Measurements from ENCODE around the gene SCN11A.

Gene SCN11A

GRCh38 chr3:39051649-39052561 is at the start of gene SCN11A, which contains the start of gene WDR48:
TSS of gene SCN11A (minus strand) at chr3:39051944. CDS start at chr3:38950362, 101,582 bp downstream.
TSS of gene WDR48 (plus strand) at chr3:39052016. CDS start at chr3:39052026, 10 bp downstream.
- peak; percentile 82 for DNase-seq

DNA sequence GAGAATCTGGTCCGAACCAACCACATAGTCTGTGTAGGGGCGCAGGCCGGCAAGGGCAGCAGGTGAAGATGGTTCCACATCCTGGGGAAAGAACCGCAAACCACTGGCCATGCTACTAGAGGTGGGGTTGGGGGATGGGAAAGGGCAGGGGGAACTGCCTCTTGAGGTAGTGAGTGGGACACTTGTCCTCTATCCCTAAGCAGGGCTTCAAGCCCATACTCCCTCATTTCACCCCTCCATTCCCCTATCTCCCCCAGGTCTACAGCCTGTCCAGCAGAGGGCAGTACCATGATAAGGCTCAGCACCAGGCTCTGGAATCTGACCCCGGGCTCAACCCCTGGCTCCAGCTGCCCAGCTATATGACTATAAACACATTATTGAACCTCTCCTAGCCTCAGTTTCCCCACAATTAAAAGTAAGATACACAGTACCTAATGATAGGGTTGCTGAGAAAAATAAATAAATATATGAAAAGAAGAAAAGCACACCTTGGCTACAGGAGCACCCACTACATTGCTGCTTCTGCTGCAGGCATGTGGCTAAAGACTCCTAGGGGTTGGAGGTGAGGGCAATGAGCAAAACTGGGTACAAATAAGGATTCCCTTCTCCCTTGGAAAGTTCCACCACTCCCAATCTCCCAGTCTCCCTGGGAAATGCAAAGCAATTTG is 49.4 kb upstream of the SCN11A start:
- peak; percentile 12 for DNase-seq

DNA sequence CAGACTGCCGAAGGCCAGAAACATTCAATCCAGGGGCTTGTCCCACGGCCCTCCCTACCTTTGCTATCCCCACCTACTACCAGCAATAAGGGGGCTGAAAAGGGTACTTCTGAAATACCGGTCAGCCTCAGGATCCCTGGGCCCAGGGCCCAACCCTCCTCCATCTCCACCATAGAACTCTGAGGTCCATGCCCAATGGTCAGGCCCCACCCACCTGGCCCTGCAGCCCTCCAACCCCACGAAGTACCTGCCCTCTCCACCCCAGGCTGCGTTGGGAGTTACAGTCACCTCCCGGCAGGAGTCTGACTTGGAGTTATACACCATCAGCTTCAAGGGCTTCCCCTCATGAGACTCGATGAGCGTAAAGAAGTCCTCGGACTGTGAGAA is 48.7 kb upstream of the SCN11A start:
- no peak for DNase-seq

DNA sequence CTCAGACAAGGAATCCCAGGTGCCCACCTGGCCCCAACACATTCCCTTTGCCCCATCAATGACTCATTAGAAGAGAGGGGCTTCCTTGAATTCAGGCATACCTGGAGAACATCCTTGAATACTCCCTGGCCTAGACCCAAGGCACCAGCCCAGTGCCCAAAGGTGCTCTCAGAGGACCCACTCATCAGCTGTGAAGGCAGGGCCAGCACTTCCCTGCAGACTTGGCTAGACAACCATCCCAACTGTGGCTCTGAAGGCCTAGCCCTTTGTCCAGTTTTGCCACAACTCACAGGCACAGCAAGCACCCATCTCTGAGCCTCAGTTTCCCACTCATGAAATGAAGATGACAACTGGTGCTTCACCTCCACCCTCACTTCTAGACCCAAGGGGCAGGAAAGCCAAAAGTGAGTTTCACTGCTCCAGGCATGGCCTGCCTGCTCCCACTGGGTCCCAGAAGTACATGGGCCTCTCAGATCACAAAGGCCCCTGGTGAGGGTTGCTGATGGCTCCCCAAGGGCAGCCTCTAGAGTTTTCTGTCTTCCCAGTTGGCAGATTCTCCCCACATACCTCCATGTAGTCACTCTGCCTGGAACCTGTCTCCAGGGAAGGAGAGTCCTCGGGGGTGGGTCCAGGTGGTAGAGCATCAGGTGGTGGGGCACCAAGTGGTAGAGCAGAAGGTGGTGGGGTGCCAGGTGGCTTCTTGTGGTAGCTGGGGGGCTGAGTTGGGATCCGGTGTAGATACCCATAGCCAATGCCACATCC is 48.2 kb upstream of the SCN11A start:
- no peak for DNase-seq

DNA sequence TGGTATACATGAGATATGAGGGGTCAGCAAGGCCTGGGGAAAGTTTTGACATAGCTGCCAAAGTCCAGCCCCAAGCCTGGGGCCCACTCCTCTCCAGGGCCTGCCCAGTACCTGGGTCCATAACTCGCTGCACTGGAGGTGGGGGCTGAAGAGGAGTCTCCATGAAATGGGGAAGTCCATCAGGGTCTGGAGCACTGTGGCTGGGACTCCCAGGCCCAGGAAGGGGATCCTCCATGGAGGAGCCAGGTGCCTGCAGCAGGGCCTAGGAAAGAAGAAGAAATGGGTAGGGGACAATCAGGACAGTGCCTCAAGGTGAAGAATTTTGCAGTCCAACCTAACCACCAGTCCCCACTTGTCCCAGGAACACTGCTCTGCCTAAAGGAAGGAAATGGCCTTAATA is 47.5 kb upstream of the SCN11A start:
- no peak for DNase-seq

- no peak for DNase-seq
Measured at GRCh38 chr3:39098473-39099000, 46.8 kb upstream of the SCN11A start.

- DNase-seq = no peak
Measured at GRCh38 chr3:39097716-39098472, 46.1 kb upstream of the SCN11A start.

DNA sequence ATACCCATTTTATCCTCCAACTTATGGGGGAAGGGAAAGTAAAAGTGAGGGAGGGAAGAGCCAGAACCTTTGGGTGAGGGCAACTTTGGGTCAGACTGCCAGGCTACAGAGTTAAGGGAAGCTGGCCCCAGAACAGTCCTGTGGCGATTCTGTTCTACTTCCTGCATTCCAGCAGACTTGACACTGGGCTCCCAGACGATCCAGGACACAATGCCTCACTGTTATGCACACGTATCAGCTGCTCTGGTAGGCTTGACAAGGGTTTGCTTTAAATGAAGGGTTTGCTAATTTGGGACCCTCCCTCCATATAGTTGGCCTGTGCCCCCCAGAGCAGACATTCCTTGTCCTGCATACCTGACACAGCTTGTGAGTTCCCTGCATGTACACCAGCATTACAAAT is 45.0 kb upstream of the SCN11A start:
- no peak for DNase-seq

GRCh38 chr3:39095778-39096177 is 44.0 kb upstream of the SCN11A start:
- no peak for DNase-seq

GRCh38 chr3:39094851-39095677 is 43.3 kb upstream of the SCN11A start:
- no peak for DNase-seq

DNA sequence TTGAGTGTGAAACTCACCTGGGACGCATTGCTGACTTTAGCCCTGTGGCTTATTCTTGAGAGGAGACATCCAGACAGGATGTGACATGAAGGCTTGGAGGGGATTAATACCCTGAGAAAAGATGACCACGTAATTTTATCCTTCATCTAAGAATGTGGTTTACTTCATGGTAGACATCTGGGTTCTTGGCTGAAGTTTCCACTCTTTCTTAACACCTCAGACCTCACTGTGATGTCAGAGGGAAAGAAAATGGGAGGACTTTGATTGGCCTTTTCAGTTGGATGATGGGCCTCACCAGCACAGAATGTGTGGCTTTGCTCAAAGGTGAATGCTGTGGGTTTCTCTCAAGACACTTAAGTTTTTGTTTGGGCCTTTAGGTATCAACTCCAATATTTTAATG is 39.2 kb upstream of the SCN11A start:
- no peak for DNase-seq

- DNase-seq = no peak
Measured at GRCh38 chr3:39088889-39089288, 37.1 kb upstream of the SCN11A start.

DNA sequence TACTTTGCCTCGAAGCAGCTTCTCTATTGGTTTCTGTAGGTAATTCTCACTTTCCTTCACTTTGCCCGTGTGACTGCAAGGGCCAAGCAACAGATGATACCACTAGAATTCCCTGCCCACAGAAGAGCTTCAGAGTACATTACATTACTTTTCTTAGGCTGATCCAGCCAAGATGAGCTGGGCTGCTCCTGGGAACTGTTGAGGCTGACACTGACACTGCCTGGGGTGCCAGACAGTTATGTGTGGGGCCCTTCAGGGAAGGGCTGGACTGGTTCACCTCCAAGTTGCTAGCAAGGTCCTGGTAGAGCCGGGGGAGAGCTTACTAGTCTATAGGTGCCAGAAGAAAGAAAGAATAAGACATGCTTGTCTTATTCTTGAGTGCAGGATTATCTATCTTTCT is 36.7 kb upstream of the SCN11A start:
- DNase-seq = no peak

GRCh38 chr3:39086144-39086543 is 34.4 kb upstream of the SCN11A start:
- no peak for DNase-seq

DNA sequence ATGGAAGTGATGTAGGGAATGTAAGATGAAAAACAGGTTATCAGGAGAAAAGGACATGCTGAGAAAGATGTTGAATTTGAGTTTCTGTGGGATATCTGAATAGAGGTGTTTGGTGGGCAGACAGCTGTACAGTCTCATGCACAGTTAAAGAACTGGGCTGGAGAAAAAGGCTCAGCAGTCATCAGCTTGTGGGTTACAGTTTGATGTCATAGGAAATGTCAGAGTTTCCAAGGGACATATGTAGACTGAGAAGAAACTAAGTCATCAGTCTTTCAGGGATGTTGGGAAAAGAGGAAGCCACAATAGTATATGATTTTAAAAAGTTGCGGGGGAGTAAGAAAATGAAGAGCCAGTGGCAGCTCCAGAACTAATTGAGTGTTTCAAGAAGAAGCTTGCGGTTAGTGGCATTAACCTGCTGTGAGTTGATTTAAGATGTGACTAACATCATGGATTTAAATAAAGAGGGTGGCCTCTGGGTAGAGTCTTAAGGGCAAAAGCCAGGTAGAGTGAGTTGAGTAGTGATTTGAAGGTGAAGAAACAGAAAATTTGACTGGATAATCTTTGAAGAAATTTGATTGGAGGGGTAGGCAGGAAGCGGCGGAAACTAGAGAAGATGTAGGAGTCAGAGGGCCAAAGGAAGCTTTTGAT is 31.0 kb upstream of the SCN11A start:
- DNase-seq = no peak

DNA sequence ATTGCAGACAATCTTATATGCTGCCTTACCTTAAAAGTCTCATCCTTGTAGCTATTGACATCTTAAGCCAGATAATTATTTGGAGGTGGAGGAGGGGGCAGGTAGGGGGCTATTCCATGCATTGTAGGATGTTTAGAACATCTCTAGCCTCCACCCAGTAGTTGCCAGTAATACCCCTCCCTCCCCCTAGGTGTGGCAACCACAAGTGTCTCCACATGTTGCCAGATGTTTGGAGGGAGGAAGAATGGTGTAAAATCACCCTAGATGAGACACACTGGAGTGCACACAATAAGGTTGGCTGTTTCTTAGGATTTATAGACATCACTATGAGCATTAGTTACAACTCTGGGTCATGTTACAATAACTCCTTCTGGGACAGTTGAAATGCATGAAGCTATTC is 28.3 kb upstream of the SCN11A start:
- no peak for DNase-seq

DNA sequence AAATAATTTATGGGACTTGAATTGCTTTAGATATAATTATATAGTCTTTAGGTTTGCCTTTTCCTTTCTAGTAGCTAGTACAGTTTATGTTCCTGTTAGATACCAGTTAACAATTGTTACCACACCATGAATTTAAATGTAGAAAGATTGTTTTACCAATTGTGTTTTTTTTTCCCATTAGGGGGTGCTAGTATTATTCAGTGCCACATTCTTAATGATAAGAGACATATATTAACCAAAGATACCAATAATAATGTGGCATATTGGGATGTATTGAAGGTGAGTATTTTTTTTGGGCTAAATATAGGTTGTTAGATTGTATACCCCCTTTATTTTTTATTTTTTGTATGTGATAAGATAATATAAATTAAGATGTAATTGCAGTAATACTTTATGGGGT is 27.8 kb upstream of the SCN11A start:
- DNase-seq = no peak

DNA sequence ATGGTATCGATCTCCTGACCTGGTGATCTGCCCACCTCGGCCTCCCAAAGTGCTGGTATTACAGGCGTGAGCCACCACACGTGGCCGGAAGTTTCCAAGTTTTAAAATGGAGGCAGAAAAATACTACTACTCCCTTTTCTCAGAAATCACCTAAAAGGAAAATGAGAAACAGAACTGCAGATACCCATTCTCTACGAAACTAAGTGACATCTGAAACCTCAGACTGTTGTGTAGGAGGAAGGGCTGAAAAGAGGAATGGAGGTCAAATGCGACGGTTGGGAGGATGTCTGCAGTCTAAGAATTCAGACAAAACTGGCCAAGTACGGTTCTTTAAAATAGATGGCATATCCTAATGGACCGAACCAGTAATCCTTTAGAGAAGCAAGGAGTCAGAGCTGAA is 24.2 kb upstream of the SCN11A start:
- no peak for DNase-seq

- no peak for DNase-seq
Measured at GRCh38 chr3:39068556-39068955, 16.8 kb upstream of the SCN11A start.

DNA sequence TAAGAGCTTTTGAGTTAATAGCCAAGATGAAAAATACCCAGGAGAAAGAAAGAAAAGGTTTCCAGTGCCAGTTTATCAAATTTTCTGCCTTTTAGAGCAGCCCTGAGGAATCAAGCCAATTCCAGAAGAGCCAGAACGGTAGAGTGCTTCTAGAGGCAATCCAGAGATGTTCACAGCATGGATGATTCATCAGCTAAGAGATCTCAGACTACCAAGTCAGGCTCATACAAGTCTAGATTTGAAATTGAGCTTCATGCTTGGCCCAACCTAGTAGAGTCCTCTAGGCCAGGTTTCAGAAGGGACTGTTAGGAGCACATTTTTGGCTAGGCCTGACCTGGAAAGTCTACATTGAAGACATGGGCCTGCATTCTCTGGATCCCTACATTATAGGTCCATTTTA is 15.5 kb upstream of the SCN11A start:
- no peak for DNase-seq

DNA sequence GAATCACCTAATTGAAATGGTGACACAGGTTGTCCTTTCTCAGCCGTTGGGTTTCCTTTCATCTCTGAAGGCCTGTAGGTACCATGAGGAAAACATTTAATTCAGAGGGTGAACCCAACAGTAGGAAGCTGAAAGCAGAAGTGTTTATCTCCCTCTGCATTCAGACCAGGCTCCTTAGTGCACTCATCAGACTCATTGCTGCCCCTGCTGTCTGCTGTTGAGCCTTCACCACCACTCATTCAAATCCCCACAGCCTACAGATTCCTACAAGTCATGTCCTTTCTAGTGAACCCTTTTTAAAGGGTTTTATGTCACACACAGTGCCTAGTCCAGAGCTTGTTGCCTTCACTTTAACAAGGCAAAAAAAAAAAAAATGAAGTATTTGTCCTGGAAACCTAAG is 13.5 kb upstream of the SCN11A start:
- DNase-seq = peak; percentile 30

Measured in NCI-H226 (cell line).